HepG2 (cell line): ENCODE measurements around the gene ELMO2. TPM values are rescaled to one million over a fixed set of nuclear protein-coding genes. Genes with fewer than 3 reads are reported as not detected.

Source experiments
- ATAC-seq: fragments of 200-7000 bp; cut with Tn5 transposase; 3 replicates; pipeline ENCODE4 v1.9.1; 2020; ENCODE audit warnings: mild to moderate bottlenecking, moderate library complexity
- BruUV-seq: library from RNA; stranded (reverse); fragments of 400-500 nt; replicated peaks from 2 replicates; lab custom pipeline; 2021; lab: Mats Ljungman, UMichigan
- CTCF ChIA-PET: fragments of 300-600 bp; formaldehyde crosslinking; extraction: SDS; loops from one replicate; lab custom pipeline; 2021; ENCODE audit warnings: low total read pairs, inconsistent platforms, low intra/inter-chr PET ratio; lab: Yijun Ruan, JAX
- POLR2A ChIA-PET: fragments of 350-600 bp; sonication (Branson Sonifier 250); formaldehyde crosslinking; loops from one replicate; lab custom pipeline; 2020; ENCODE audit warnings: antibody characterized with exemption, inconsistent platforms; lab: Yijun Ruan, JAX
- DNase-seq: peaks from one replicate; pipeline ENCODE4 v3.0.0-alpha.2; 2015; ENCODE audit warnings: low spot score
- FAIRE-seq: peaks from 3 replicates; lab custom pipeline; 2011; peaks lifted over from hg19 to GRCh38; lab: Jason Lieb, UNC
- H2AFZ ChIP-seq: one replicate; pipeline ENCODE4 v1.6.1; 2011; ENCODE audit warnings: low read length, inconsistent platforms
- H3K27ac ChIP-seq: fragments of 300-600 bp; 3 replicates; pipeline ENCODE4 v1.8.0; 2011; ENCODE audit warnings: mixed run types, mild to moderate bottlenecking, mixed read lengths, low read length, inconsistent platforms; ENCODE audit not compliant: insufficient read depth; ENCODE audit errors: extremely low read length
- H3K27me3 ChIP-seq, 2 experiments: fragments of 200-600 bp in 1 of 2; 2 replicates in 1 of 2; 3 replicates in 1 of 2; pipeline versions ENCODE4 v1.6.0 to v1.8.0; 2011; ENCODE audit warnings: low read length in 2 of 2, mild to moderate bottlenecking in 2 of 2, moderate library complexity in 2 of 2, inconsistent platforms in 1 of 2; ENCODE audit not compliant: insufficient read depth in 2 of 2, control insufficient read depth in 1 of 2
- H3K36me3 ChIP-seq, 2 experiments: fragments of 200-600 bp in 1 of 2; replicated peaks in 1 of 2; 2 replicates in 1 of 2; 3 replicates in 1 of 2; pipeline versions ENCODE4 v1.5.1 to v1.8.0; 2011; ENCODE audit warnings: low read length in 2 of 2, inconsistent platforms in 1 of 2; ENCODE audit not compliant: insufficient read depth in 2 of 2, control insufficient read depth in 1 of 2
- H3K4me1 ChIP-seq: 2 replicates; pipeline ENCODE4 v1.5.1; 2012; ENCODE audit warnings: low read length, inconsistent platforms; ENCODE audit not compliant: insufficient read depth
- H3K4me2 ChIP-seq: 2 replicates; pipeline ENCODE4 v1.6.0; 2011; ENCODE audit warnings: low read depth, low read length, inconsistent platforms
- H3K4me3 ChIP-seq, 3 experiments: fragments of 200-600 bp in 1 of 3; sonication (generic), shearing (Covaris generic) in 1 of 3; replicated peaks in 1 of 3; 2 replicates each; pipeline ENCODE4 v1.5.1; 2011 to 2016; ENCODE audit warnings: low read length in 3 of 3, inconsistent platforms in 2 of 3, low read depth in 2 of 3, mild to moderate bottlenecking in 2 of 3, control low read depth in 1 of 3, mixed read lengths in 1 of 3; ENCODE audit not compliant: insufficient read depth in 1 of 3
- H3K79me2 ChIP-seq: one replicate; pipeline ENCODE4 v1.6.1; 2011; ENCODE audit warnings: low read length, inconsistent platforms; ENCODE audit not compliant: insufficient read depth
- H3K9ac ChIP-seq: 2 replicates; pipeline ENCODE4 v1.6.0; 2011; ENCODE audit warnings: mild to moderate bottlenecking, low read depth, low read length, inconsistent platforms; ENCODE audit not compliant: insufficient read depth
- H3K9me3 ChIP-seq: 2 replicates; pipeline ENCODE4 v1.5.1; 2012; ENCODE audit warnings: mild to moderate bottlenecking, low read length
- H4K20me1 ChIP-seq: 2 replicates; pipeline ENCODE4 v1.6.0; 2011; ENCODE audit warnings: inconsistent platforms, mild to moderate bottlenecking, low read length, moderate library complexity; ENCODE audit not compliant: insufficient read depth
- ARID2 ChIP-seq: sonication (generic); formaldehyde crosslinking; IDR thresholded peaks from 2 replicates; pipeline ENCODE4 v1.8.1; 2022; ENCODE audit warnings: mild to moderate bottlenecking, missing genetic modification reagents, borderline replicate concordance
- CENPBD1 ChIP-seq: sonication (generic); formaldehyde crosslinking; IDR thresholded peaks from 2 replicates; pipeline ENCODE4 v1.8.0; 2022; ENCODE audit warnings: missing genetic modification reagents, low read depth, mild to moderate bottlenecking, borderline replicate concordance
- FOXA1 ChIP-seq, 2 experiments: fragments of 450-650 bp in 1 of 2; sonication (generic) in 1 of 2; formaldehyde crosslinking in 1 of 2; IDR thresholded peaks; 2 replicates each; pipeline versions ENCODE4 v1.4.0 to v1.6.1; 2016 to 2020; ENCODE audit warnings: missing genetic modification reagents in 1 of 2
- HDAC6 ChIP-seq: fragments of 200-600 bp; sonication (generic); IDR thresholded peaks from 2 replicates; pipeline ENCODE4 v1.7.0; 2017; ENCODE audit warnings: mild to moderate bottlenecking, antibody characterized with exemption, low read length, low read depth
- PHF8 ChIP-seq: sonication (generic); formaldehyde crosslinking; IDR thresholded peaks from 2 replicates; pipeline ENCODE4 v1.5.0; 2020; ENCODE audit warnings: missing genetic modification reagents
- ZMAT3 ChIP-seq: sonication (generic); formaldehyde crosslinking; conservative IDR thresholded peaks from 2 replicates; pipeline ENCODE4 v1.7.0; 2021; ENCODE audit warnings: missing genetic modification reagents
- ZMAT5 ChIP-seq: sonication (generic); formaldehyde crosslinking; IDR thresholded peaks from 2 replicates; pipeline ENCODE4 v1.5.0; 2020; ENCODE audit warnings: mild to moderate bottlenecking, low read depth, missing genetic modification reagents, borderline replicate concordance
- ZNF180 ChIP-seq: sonication (generic); formaldehyde crosslinking; IDR thresholded peaks from 2 replicates; pipeline ENCODE4 v1.4.0; 2020; ENCODE audit warnings: low read depth, missing genetic modification reagents, borderline replicate concordance
- ZNF292 ChIP-seq: sonication (generic); formaldehyde crosslinking; IDR thresholded peaks from 2 replicates; pipeline ENCODE4 v1.8.1; 2022; ENCODE audit warnings: mild to moderate bottlenecking, low read depth, missing genetic modification reagents, borderline replicate concordance
- ZNF510 ChIP-seq: sonication (generic); formaldehyde crosslinking; IDR thresholded peaks from 2 replicates; pipeline ENCODE4 v1.4.0; 2020; ENCODE audit warnings: low read depth, mild to moderate bottlenecking, missing genetic modification reagents
- ZNF572 ChIP-seq: sonication (generic); formaldehyde crosslinking; IDR thresholded peaks from 2 replicates; pipeline ENCODE4 v1.5.1; 2020; ENCODE audit warnings: mild to moderate bottlenecking, missing genetic modification reagents
- ZNF598 ChIP-seq: sonication (generic); formaldehyde crosslinking; IDR thresholded peaks from 2 replicates; pipeline ENCODE4 v1.5.1; 2020; ENCODE audit warnings: mild to moderate bottlenecking, missing genetic modification reagents, borderline replicate concordance
- ZNF704 ChIP-seq: sonication (generic); formaldehyde crosslinking; IDR thresholded peaks from 2 replicates; pipeline ENCODE4 v1.8.1; 2023; ENCODE audit warnings: mild to moderate bottlenecking, inconsistent platforms, moderate library complexity, missing genetic modification reagents, borderline replicate concordance
- ZSCAN9 ChIP-seq: IDR thresholded peaks from 2 replicates; pipeline ENCODE4 v1.6.1; 2016; ENCODE audit warnings: borderline replicate concordance
- WGBS: methylation state at CpG from one replicate; pipeline ENCODE4 v1.1.6; 2017; ENCODE audit warnings: low lambda C conversion rate; 5-methylcytosine and 5-hydroxymethylcytosine counted together
- in situ Hi-C: cut with HindIII; loops from 2 replicates; pipeline ENCODE4 v1.10.0; 2017; ENCODE audit warnings: low pct_unique_long_range_greater_than_20kb; ENCODE audit not compliant: extremely low pct_ligation_motif_present
- intact Hi-C: fragments of 100-400 bp; cut with micrococcal nuclease; formaldehyde crosslinking; loops from one replicate; pipeline ENCODE4 v1.10.0; 2022; ENCODE audit not compliant: unreplicated experiment
- polyA plus RNA-seq, 8 experiments: library from polyadenylated mRNA; depleted of rRNA in 3 of 8; stranded (reverse) in 7 of 8; unstranded in 1 of 8; fragments of >200 nt; fragmentation: Illumina TruSeq in 4 of 8; extraction: Trizol in 4 of 8; gene quantifications; 2 replicates each; pipeline versions ENCODE4 v1.2.1 to v1.2.3, GENCODE V29; 2011 to 2016; ENCODE audit warnings: low read depth in 4 of 8, missing spikeins in 1 of 8, mixed read lengths in 1 of 8; ENCODE audit not compliant: insufficient read depth in 1 of 8
- total RNA-seq, 5 experiments: library from RNA; depleted of rRNA; stranded (reverse); fragments of >200 nt; fragmentation: Illumina TruSeq; extraction: Trizol; gene quantifications; 2 replicates each; pipeline ENCODE4 v1.2.3, GENCODE V29; 2016; ENCODE audit warnings: low read depth in 1 of 5

Gene ELMO2
- total and polyA plus RNA-seq, 2 of the 13 experiments (the other 11 are each of a cell fraction or from before 2014, with no cell fraction given), result 30.6 to 35.7 TPM

GRCh38 chr20:46377518-46377917, 28.9 kb downstream of the ELMO2 start:
- POLR2A ChIA-PET, result interaction anchor here (4.8 kb wide), 1 partner anchor 13 kb away, joined by 29 read pairs; no protein-coding TSS in a partner anchor
- H3K9me3 ChIP-seq, result no peaks in the 10 kb centered on the region
- no peak overlapping the region for H3K27ac ChIP-seq
- no TSS peak for BruUV-seq
- in situ Hi-C loops, result no loop called here
- H3K36me3 ChIP-seq, result peaks cover 44 to 82% of the 10 kb centered on the region in 2 experiments
- H2AFZ ChIP-seq, result no peak overlapping the region
- no peaks in the 10 kb centered on the region for H3K27me3 ChIP-seq
- no peaks in the 10 kb centered on the region for H3K79me2 ChIP-seq
- 98% methylated on average over 7 of the region's 7 CpGs for WGBS
- ATAC-seq (no peak), DNase-seq (no peak), FAIRE-seq (no peak)
- no peak overlapping the region for H3K4me3 ChIP-seq
- H3K9ac ChIP-seq, result no peak overlapping the region
- no peak overlapping the region for H3K4me2 ChIP-seq
- intact Hi-C loops, result no loop called here
- CTCF ChIA-PET, result no interaction called here
- TF ChIP-seq ARID2 (CRISPR knock-in tag) (0 out of 2 replicates have a peak, but pooled peaks have one; percentile 22), ZNF180 (CRISPR knock-in tag) (no peak)
- TF ChIP-seq, all 625 proteins: peak for 1
- H4K20me1 ChIP-seq, result no peaks in the 10 kb centered on the region
- H3K4me1 ChIP-seq, result peaks cover 23% of the 10 kb centered on the region

GRCh38 chr20:46376196-46376785, 30.1 kb downstream of the ELMO2 start:
- intact Hi-C loops, result no loop called here
- Histone ChIP-seq H3K79me2 (no peaks in the 10 kb centered on the region), H3K4me2 (no peak overlapping the region), H3K9me3 (no peaks in the 10 kb centered on the region), H4K20me1 (no peaks in the 10 kb centered on the region), H3K4me3 (no peak overlapping the region), H3K36me3 (peaks cover 47 to 82% of the 10 kb centered on the region in 2 experiments), H3K27ac (no peak overlapping the region), H3K27me3 (no peaks in the 10 kb centered on the region), H3K9ac (no peak overlapping the region), H3K4me1 (peaks cover 23% of the 10 kb centered on the region), H2AFZ (no peak overlapping the region)
- ChIA-PET CTCF (no interaction called here), POLR2A (interaction anchor here (4.8 kb wide), 1 partner anchor 12 kb away, joined by 29 read pairs; no protein-coding TSS in a partner anchor)
- whole genome bisulfite sequencing, result 96% methylated on average over 4 of the region's 4 CpGs
- DNase-seq (no peak), FAIRE-seq (no peak), ATAC-seq (no peak)
- BruUV-seq, result no TSS peak
- in situ Hi-C loops, result no loop called here
- TF ChIP-seq ZNF510 (CRISPR knock-in tag) (no peak), ZNF598 (CRISPR knock-in tag) (no peak), ZSCAN9 (CRISPR knock-in tag) (no peak), ZNF704 (CRISPR knock-in tag) (no peak), CENPBD1 (CRISPR knock-in tag) (no peak), ZNF292 (no peak), ZMAT5 (CRISPR knock-in tag) (no peak), FOXA1 (IDR thresholded peaks at IDR 0.05) (peak; percentile 43; the same call in 1 of the 2 replicates), FOXA1 (CRISPR knock-in tag; IDR thresholded peaks at IDR 0.05) (no peak), HDAC6 (no peak), ZMAT3 (CRISPR knock-in tag) (no peak), PHF8 (CRISPR knock-in tag) (no peak), ZNF572 (no peak)
